SHP77 (cell line): Measurements from ENCODE around the gene CXorf38.
"Not testable (repeated sequence)": the region's sequence is repeated elsewhere in the genome, so short reads cannot be mapped to it uniquely, and the experiment has no call there.

Source experiments
- DNase-seq, 2 experiments: peaks; one replicate each; lab custom pipeline; 2025; lab: John Stamatoyannopoulos, UW

Gene CXorf38

GRCh38 chrX:40628506-40628905 lies 18.9 kb downstream of the CXorf38 start:
- DNase-seq: no peak

DNA sequence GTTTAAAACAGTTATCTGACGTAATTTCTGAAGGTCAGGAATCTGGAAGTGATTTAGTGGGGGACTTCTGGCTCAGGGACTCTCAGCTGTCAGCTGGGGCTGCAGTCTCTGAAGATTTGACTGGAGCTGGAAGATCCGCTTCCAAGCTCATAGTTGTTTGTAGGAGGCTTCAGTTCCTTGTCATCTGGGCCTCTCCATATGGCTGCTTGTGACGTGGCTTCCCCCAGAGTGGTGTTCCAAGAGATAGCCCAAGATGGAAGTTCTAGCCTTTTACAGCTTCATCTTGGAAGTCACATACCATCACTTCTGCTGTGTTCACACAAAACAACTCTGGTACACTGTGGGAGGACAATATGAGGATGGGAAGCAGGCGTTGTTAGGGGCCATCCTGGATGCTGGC lies 22.1 kb downstream of the CXorf38 start:
- DNase-seq: no peak

- no peak for DNase-seq
Observed at GRCh38 chrX:40623665-40624064, 23.7 kb downstream of the CXorf38 start.

DNA sequence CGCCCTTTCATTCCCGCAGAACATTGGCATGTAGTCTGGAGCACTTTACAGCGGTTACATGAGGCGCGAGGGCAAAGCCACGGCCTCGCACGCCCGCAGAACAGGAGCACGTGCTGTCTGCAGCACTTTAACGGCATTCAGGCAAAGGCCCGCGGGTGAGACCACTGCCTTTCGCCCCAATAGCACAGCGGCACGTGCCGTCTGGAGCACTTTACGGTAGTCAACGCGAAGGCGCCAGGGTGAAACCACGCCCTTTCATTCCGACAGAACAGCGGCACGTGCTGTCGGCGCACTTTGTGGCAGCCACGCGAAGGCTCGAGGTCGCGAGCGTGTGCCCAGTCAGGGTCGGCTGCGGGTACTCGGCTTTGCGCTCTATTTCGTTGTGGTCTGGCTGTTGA lies 24.2 kb downstream of the CXorf38 start, which contains the start of gene MPC1L:
Gene MPC1L, plus strand, starts transcription at position 290 of the 398 bp plus-strand sequence. CDS start 138 bp downstream, outside the sequence.
- no peak for DNase-seq

DNA sequence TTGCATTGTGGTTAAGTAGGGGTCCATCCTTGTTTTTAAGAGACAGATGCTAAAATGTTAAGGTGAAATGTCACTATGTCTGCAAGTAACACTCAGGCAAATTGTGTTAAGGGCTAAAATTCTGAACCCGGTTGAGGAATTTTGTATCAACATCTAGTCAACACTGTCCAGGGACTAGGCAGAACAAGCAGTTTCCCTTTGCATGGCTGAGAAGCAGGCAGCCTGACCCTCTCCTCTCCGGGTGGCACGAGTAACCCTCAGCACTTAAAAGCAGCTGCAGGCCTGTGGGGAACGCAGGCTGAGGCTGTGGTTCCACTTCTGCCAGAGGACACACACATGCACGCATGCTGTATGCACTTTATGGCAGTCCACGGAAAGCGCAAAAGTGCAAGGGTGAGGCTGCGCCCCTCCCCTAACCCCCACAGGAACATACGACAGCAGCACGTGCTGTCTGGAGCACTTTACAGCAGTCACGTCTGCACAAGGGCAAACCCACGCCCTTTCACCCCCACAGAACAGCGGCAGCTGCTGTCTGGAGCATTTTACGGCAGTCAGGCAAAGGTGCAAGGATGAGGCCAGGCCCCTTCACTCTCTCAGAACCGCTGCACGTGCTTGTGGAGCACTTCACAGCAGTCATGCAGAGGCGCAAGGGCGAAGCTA lies 24.8 kb downstream of the CXorf38 start:
- peak; percentile 10 to 48 for DNase-seq

DNA sequence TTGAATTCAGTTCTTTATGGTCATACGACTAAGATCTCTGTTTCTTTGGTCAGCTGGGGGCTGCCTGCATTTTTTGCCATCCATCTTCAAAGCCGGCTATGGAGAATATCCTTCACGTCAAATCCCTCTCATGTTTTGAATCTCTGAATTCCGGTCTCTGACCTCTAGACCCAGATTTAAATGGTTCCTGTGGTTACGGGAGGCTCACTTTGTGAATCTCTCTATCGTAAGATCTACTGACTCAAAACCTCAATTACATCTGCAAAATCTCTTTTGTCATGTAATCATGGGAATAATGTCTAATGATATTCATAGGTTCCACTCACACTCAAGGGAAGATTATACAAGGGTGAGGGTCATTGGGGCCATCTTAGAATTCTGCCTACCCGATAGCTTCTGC lies 29.8 kb downstream of the CXorf38 start:
- DNase-seq: no peak

GRCh38 chrX:40615976-40616375 lies 31.4 kb downstream of the CXorf38 start:
- DNase-seq: no peak

GRCh38 chrX:40612511-40612910 lies 34.9 kb downstream of the CXorf38 start:
- DNase-seq: no peak

GRCh38 chrX:40607381-40607780 lies 40.0 kb downstream of the CXorf38 start:
- DNase-seq: no peak

- no peak for DNase-seq
Observed at GRCh38 chrX:40603446-40603845, 43.9 kb downstream of the CXorf38 start.

GRCh38 chrX:40589616-40590321 lies 57.6 kb downstream of the CXorf38 start:
- not testable (repeated sequence) for DNase-seq

GRCh38 chrX:40587623-40588022 lies 59.7 kb downstream of the CXorf38 start:
- not testable (repeated sequence) for DNase-seq

- no peak for DNase-seq
Observed at GRCh38 chrX:40582811-40583210, 64.5 kb downstream of the CXorf38 start.

GRCh38 chrX:40582178-40582577 lies 65.2 kb downstream of the CXorf38 start:
- DNase-seq: not testable (repeated sequence)

GRCh38 chrX:40581336-40581920 lies 65.9 kb downstream of the CXorf38 start:
- DNase-seq: no peak

DNA sequence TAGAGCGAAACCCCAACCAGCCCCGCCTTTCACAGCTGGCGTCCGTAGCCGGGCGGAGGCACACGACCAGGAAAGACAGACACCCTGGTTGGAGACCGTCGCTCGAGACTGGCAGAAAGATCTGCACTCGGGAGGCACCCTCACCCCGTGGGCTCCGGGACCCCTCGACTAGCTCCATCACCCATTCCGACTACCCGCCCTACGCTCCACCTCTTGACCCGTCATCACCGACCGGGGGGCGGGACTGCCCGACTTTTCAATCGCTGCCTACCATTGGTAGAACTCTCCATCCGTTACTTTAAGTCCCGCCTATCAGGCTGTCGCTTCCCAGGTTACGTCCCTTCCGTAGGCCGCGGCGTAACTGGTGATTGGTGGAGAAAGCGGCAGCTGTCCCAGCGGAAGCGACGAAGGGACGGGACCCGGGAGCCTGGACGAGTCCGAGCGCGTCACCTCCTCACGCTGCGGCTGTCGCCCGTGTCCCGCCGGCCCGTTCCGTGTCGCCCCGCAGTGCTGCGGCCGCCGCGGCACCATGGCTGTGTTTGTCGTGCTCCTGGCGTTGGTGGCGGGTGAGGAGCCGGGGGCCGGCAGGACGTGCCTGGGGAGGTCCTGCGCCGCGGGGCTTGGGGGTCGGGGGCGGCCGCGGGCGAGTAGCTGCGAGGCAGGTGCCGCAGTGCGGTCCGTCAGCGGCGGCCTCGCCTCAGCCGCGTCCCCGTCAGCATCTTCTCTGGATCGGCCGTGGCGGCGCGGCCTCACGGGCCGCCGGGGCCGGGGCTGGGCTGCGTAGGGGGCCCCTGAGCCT lies 66.6 kb downstream of the CXorf38 start, which contains the start of gene ATP6AP2:
Gene ATP6AP2, plus strand, starts transcription at position 434 of the 799 bp plus-strand sequence. Its CDS starts 96 bp downstream, at position 530.
- peak; percentile 85 to 87 for DNase-seq

- no peak for DNase-seq
Observed at GRCh38 chrX:40579900-40580536, 67.3 kb downstream of the CXorf38 start.

GRCh38 chrX:40579141-40579540 lies 68.2 kb downstream of the CXorf38 start:
- no peak for DNase-seq

- DNase-seq: no peak
Observed at GRCh38 chrX:40578039-40578695, 69.2 kb downstream of the CXorf38 start.
